NCI-H524 treated with DMSO at 0.1 percent for 48 hours (cell line): ENCODE measurements around the gene PCDHGB3.
"Not testable (repeated sequence)": the region's sequence is repeated elsewhere in the genome, so short reads cannot be mapped to it uniquely, and the experiment has no call there.

Experiments used
- DNase-seq: peaks from one replicate; lab custom pipeline; 2025; lab: John Stamatoyannopoulos, UW

The PCDHGB3 gene

DNA sequence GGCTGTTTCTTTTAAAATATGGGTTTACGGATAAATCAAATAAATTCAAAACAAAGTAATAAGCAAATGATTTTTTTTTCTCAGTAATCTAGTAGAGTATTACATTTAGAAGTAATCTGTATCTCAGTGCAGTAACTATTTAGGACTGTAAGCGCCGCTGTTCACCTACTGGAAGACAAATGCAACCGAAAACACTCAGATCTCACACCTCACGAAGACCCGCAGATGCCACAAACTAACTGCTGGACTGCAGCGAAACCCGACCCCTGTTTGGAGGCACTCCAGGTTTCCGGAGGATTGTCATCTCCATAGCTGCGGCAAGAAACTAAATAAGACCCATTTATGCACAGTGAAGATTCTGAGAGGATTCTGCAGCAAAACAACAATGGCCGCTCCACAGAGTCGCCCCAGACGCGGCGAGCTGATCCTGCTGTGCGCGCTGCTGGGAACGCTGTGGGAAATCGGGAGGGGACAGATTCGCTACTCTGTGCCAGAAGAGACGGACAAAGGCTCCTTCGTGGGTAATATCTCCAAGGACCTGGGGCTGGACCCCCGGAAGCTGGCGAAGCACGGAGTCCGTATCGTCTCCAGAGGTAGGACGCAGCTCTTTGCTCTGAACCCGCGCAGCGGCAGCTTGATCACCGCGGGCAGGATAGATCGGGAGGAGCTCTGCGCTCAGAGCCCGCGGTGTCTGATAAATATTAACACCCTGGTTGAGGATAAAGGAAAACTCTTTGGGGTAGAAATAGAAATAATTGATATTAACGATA is 22.6 kb downstream of the PCDHGB3 start, which contains the start of gene PCDHGA8:
PCDHGA8 (plus strand) TSS at position 205 of the 770 bp plus-strand sequence; CDS start at position 386, 181 bp downstream.
- no peak for DNase-seq

DNA sequence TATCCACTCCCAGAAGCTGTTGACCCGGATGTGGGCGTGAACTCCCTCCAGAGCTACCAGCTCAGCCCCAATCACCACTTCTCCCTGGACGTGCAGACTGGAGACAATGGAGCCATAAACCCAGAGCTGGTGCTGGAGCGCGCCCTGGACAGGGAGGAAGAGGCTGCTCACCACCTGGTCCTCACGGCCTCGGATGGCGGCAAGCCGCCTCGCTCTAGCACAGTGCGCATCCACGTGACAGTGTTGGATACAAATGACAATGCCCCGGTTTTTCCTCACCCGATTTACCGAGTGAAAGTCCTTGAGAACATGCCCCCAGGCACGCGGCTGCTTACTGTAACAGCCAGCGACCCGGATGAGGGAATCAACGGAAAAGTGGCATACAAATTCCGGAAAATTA is 23.2 kb downstream of the PCDHGB3 start:
- DNase-seq = no peak

DNA sequence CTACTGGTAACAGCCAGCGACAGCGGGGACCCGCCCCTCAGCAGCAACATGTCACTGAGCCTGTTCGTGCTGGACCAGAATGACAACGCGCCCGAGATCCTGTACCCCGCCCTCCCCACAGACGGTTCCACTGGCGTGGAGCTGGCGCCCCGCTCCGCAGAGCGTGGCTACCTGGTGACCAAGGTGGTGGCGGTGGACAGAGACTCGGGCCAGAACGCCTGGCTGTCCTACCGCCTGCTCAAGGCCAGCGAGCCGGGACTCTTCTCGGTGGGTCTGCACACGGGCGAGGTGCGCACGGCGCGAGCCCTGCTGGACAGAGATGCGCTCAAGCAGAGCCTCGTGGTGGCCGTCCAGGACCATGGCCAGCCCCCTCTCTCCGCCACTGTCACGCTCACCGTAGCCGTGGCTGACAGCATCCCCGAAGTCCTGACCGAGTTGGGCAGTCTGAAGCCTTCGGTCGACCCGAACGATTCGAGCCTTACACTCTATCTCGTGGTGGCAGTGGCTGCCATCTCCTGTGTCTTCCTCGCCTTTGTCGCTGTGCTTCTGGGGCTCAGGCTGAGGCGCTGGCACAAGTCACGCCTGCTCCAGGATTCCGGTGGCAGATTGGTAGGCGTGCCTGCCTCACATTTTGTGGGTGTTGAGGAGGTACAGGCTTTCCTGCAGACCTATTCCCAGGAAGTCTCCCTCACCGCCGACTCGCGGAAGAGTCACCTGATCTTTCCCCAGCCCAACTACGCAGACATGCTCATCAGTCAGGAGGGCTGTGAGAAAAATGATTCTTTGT is 24.6 kb downstream of the PCDHGB3 start:
- not testable (repeated sequence) for DNase-seq

DNA sequence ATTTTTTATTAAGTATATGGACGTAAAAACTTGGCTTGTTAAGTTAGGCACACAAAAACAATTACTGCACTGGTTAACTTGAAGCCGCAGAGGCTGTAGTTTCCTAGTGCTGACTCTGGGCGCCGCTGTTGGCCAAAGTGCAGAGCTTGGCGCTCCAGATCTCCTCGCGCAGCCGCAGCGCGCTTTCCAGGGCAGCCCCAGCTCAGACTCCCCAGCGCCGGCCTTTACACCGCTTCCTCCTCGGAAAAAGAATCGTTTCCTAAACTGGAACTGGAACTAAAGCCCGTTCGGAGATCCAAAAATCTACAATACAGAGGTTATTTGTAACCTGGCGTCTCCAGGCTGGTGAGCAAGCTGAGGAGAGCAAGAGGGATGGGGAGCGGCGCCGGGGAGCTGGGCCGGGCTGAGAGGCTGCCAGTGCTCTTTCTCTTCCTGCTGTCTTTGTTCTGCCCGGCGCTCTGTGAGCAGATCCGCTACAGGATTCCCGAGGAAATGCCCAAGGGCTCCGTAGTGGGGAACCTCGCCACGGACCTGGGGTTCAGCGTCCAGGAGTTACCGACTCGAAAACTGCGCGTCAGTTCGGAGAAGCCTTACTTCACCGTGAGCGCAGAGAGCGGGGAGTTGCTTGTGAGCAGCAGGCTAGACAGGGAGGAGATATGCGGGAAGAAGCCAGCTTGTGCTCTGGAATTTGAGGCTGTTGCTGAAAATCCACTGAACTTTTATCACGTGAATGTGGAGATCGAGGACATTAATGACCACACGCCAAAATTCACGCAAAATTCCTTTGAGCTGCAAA is 27.9 kb downstream of the PCDHGB3 start, which contains the start of gene PCDHGB5:
PCDHGB5 (plus strand) TSS at position 192 of the 796 bp plus-strand sequence; CDS start at position 373, 181 bp downstream.
- not testable (repeated sequence) for DNase-seq

DNA sequence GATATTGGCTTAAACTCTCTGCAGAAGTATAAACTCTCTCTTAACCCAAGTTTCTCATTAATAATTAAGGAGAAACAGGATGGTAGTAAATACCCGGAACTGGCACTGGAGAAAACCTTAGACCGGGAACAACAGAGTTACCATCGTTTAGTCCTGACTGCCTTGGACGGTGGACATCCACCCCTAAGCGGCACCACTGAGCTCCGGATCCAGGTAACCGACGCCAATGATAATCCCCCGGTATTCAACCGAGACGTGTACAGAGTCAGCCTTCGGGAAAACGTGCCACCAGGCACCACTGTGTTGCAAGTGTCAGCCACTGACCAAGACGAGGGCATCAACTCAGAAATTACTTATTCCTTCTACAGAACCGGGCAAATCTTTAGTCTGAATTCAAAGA is 28.6 kb downstream of the PCDHGB3 start:
- DNase-seq = no peak

DNA sequence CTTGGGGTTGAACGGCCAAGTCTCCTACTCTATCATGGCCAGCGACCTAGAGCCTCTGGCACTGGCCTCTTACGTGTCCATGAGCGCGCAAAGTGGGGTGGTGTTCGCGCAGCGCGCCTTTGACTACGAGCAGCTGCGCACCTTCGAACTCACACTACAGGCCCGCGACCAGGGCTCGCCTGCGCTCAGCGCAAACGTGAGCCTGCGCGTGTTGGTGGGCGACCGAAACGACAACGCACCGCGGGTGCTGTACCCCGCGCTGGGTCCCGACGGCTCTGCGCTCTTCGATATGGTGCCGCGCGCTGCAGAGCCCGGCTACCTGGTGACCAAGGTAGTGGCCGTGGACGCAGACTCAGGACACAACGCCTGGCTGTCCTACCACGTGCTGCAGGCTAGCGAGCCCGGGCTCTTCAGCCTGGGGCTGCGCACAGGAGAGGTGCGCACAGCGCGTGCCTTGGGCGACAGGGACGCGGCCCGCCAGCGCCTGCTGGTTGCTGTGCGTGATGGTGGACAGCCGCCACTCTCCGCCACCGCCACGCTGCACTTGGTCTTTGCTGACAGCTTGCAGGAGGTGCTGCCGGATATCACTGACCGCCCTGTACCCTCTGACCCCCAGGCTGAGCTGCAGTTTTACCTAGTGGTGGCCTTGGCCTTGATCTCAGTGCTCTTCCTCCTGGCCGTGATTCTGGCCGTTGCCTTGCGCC is 29.7 kb downstream of the PCDHGB3 start:
- no peak for DNase-seq

DNA sequence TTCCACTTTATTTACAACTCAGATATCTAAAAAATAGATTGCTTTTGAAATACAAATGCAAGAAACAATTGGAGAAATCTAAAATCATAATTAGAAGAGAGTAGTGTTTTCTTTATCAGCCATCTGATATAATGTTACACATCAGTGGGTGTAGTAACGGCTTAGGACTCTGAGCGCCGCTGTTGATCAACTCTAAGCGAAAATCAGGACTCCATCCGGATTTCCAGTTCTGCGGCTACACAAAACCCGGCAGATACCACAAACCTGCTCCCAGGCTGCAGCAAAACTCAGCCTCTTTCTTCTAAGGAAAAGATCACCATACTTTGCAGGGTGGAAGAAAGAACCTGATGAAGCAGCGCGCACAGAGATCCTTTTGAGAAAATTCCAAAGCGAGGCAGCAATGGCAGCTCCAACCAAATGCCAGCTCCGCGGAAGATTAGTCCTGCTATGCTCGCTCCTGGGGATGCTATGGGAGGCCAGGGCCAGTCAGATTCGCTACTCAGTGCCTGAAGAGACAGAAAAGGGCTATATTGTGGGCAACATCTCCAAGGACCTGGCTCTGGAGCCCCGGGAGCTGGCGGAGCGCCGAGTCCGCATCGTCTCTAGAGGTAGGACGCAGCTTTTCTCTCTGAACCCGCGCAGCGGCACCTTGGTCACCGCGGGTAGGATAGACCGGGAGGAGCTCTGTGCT is 32.7 kb downstream of the PCDHGB3 start, which contains the start of gene PCDHGA9:
PCDHGA9 (plus strand) TSS at position 226 of the 691 bp plus-strand sequence; CDS start at position 401, 175 bp downstream.
- DNase-seq = no peak

DNA sequence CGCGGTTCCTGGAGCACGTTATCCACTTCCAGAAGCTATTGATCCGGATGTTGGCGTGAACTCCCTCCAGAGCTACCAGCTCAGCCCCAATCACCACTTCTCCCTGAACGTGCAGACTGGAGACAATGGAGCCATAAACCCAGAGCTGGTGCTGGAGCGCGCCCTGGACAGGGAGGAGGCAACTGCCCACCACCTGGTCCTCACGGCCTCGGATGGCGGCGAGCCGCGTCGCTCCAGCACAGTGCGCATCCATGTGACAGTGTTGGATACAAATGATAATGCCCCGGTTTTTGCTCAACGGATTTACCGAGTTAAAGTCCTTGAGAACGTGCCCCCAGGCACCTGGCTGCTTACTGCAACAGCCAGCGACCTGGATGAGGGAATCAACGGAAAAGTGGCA is 33.3 kb downstream of the PCDHGB3 start:
- DNase-seq = no peak

DNA sequence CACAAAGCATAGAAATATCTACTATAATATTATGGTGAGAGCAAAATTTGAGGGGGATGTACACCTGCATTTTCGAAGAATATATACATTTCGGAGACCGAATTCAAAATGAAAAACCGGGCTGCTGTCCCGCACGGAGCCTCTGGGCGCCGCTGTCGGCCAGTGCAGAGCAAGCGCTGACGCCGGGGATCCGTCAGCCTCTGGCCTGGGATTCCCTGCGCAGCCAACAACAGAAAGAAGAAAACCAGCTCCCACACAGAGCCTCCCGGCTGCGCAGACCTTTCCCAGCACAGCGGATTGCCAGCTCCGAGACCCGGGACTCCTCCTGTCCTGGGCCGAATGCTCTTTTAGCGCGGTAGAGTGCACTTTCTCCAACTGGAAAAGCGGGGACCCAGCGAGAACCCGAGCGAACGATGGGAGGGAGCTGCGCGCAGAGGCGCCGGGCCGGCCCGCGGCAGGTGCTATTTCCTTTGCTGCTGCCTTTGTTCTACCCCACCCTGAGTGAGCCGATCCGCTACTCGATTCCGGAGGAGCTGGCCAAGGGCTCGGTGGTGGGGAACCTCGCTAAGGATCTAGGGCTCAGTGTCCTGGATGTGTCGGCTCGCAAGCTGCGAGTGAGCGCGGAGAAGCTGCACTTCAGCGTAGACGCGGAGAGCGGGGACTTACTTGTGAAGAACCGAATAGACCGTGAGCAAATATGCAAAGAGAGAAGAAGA is 37.9 kb downstream of the PCDHGB3 start, which contains the start of gene PCDHGB6:
PCDHGB6 (plus strand) TSS at position 232 of the 716 bp plus-strand sequence; CDS start at position 414, 182 bp downstream.
- not testable (repeated sequence) for DNase-seq

DNA sequence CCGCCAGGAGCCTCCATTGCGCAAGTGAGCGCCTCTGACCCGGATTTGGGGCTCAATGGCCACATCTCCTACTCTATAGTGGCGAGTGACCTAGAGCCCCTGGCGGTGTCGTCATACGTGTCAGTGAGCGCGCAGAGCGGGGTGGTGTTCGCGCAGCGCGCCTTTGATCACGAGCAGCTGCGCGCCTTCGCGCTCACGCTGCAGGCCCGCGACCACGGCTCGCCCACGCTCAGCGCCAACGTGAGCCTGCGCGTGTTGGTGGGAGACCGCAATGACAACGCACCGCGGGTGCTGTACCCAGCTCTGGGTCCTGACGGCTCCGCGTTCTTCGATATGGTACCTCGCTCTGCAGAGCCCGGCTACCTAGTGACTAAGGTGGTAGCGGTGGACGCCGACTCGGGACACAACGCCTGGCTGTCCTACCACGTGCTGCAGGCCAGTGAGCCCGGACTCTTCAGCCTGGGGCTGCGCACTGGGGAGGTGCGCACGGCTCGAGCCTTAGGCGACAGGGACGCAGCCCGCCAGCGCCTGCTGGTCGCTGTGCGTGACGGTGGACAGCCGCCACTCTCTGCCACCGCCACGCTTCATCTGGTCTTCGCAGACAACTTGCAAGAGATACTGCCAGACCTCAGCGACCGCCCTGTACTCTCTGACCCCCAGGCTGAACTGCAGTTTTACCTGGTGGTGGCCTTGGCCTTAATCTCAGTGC is 39.7 kb downstream of the PCDHGB3 start:
- DNase-seq = no peak

DNA sequence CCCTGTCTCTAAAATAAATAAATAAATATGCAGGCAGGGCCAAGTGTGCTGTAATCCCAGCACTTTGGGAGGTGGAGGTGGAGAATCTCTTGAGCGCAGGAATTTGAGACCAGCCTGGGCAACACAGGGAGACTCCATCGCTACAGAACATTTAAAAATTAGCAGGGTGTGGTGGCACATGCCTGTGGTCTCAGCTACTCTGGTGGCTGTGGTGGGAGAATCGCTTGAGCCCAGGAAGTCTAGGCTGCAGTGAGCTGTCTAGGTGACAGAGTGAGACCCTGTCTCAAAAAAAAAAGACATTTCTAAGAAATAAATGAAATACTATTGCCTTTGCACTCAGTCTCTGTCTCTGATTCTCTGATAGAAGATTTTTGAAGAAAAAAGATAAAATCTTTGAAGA is 41.5 kb downstream of the PCDHGB3 start:
- DNase-seq = no peak

DNA sequence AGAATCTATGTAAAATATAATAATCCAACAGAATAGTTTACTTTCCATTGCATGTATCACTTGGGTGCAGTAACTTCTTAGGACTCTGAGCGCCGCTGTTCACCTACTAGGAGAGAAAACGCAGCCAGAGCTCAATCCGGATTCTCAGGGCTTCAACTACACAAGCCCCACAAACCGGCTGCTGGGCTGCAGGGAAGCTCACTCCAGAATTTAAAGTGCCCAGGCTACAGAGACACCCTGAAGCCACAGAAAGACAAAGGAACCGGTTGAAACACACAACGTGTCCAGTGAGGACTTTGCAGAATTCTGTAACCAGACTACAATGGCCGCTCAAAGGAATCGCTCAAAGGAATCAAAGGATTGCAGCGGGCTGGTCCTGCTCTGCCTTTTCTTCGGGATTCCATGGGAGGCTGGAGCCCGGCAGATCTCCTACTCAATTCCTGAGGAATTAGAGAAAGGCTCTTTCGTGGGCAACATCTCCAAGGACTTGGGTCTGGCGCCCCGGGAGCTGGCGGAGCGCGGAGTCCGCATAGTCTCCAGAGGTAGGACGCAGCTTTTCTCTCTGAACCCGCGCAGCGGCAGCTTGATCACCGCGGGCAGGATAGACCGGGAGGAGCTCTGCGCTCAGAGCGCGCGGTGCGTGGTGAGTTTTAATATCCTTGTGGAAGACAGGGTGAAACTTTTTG is 43.0 kb downstream of the PCDHGB3 start, which contains the start of gene PCDHGA10:
PCDHGA10 (plus strand) TSS at position 134 of the 686 bp plus-strand sequence; CDS start at position 323, 189 bp downstream.
- no peak for DNase-seq

DNA sequence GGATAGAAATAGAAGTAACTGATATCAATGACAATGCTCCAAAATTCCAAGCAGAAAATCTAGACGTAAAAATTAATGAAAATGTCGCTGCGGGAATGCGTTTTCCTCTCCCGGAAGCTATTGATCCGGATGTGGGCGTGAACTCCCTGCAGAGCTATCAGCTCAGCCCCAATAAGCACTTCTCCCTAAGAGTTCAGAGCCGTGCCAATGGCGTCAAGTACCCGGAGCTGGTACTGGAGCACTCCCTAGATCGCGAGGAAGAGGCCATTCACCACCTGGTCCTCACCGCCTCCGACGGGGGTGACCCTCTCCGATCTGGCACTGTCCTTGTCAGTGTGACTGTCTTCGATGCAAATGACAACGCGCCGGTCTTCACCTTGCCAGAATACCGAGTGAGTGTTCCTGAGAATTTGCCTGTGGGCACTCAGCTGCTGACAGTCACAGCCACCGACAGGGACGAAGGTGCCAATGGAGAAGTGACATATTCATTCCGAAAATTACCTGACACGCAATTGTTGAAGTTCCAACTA is 43.6 kb downstream of the PCDHGB3 start:
- DNase-seq = no peak

DNA sequence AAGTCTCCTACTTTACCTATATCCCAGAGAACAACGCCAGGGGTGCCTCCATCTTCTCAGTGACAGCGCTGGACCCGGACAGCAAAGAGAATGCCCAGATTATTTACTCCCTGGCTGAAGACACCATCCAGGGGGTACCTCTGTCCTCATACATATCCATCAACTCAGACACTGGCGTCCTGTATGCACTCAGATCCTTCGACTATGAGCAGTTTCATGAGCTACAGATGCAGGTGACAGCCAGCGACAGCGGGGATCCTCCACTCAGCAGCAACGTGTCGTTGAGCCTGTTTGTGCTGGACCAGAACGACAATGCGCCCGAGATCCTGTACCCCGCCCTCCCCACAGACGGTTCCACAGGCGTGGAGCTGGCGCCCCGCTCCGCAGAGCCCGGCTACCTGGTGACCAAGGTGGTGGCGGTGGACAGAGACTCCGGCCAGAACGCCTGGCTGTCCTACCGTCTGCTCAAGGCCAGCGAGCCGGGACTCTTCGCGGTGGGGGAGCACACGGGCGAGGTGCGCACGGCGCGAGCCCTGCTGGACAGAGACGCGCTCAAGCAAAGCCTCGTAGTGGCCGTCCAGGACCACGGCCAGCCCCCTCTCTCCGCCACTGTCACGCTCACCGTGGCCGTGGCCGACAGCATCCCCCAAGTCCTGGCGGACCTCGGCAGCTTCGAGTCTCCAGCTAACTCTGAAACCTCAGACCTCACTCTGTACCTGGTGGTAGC is 44.7 kb downstream of the PCDHGB3 start:
- DNase-seq = not testable (repeated sequence)

DNA sequence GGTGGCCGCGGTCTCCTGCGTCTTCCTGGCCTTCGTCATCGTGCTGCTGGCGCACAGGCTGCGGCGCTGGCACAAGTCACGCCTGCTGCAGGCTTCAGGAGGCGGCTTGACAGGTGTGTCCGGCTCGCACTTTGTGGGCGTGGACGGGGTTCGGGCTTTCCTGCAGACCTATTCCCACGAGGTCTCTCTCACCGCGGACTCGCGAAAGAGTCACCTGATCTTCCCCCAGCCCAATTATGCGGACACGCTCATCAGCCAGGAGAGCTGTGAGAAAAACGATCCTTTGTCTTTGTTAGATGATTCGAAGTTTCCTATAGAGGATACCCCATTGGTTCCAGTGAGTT is 45.2 kb downstream of the PCDHGB3 start:
- DNase-seq = not testable (repeated sequence)

DNA sequence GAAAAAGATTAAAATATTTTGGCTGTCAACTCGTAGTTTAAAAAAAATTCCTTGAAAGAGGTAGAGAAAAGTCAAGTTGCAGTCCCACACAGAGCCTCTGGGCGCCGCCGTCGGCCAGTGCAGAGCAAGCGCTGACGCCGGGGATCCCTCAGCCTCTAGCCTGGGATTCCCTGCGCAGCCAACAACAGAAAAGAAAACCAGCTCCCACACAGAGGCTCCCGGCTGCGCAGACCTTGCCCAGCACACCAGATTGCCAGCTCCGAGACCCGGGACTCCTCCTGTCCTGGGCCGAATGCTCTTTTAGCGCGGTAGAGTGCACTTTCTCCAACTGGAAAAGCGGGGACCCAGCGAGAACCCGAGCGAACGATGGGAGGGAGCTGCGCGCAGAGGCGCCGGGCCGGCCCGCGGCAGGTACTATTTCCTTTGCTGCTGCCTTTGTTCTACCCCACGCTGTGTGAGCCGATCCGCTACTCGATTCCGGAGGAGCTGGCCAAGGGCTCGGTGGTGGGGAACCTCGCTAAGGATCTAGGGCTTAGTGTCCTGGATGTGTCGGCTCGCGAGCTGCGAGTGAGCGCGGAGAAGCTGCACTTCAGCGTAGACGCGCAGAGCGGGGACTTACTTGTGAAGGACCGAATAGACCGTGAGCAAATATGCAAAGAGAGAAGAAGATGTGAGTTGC is 47.6 kb downstream of the PCDHGB3 start, which contains the start of gene PCDHGB7:
PCDHGB7 (plus strand) TSS at position 184 of the 679 bp plus-strand sequence; CDS start at position 367, 183 bp downstream.
- DNase-seq = peak; percentile 12
